ENCODE measurements around the gene ABCA3. TPM values are rescaled to one million over a fixed set of nuclear protein-coding genes. Genes with fewer than 3 reads are reported as not detected.

Gene ABCA3
- total RNA-seq, 2 experiments from 2014 or later: 7.0 to 7.7 TPM

DNA sequence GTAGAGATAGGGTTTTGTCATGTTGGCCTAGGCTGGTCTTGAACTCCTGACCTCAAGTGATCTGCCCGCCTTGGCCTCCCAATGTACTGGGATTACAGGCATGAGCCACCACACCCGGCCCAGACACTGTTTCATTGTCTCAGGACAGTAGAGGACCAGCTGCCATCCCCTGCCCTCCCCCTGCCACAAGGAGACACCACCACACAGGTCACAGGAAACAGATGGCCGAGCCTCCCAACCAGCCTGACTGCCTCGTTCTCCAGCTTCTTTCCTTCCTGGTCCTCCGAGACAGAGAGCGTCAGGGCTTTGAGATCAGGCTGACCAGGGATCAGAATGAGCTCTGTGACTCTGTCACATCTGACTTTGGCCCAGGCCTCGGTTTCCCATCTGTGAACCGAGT lies 51.8 kb downstream of the ABCA3 start:
- ATAC-seq (ENCODE audit: poor library complexity) (no peak), DNase-seq (no peak)
- no peaks in the 10 kb centered on the region for H3K9me3 ChIP-seq (ENCODE audit: control insufficient read depth in 1 of 2, insufficient read depth in 1 of 2, low read length in 2 of 2)
- Mint-ChIP-seq H3K36me3 (ENCODE audit: low read depth) (peaks cover 2% of the 10 kb centered on the region), H3K27ac (no peak overlapping the region), H3K4me3 (no peak overlapping the region), H3K4me1 (ENCODE audit: low read depth) (no peaks in the 10 kb centered on the region), H3K9me3 (no peaks in the 10 kb centered on the region), H3K27me3 (no peaks in the 10 kb centered on the region)
- ChIA-PET POLR2A (no interaction called here), CTCF (no interaction called here)
- TF ChIP-seq, protein P1, sequence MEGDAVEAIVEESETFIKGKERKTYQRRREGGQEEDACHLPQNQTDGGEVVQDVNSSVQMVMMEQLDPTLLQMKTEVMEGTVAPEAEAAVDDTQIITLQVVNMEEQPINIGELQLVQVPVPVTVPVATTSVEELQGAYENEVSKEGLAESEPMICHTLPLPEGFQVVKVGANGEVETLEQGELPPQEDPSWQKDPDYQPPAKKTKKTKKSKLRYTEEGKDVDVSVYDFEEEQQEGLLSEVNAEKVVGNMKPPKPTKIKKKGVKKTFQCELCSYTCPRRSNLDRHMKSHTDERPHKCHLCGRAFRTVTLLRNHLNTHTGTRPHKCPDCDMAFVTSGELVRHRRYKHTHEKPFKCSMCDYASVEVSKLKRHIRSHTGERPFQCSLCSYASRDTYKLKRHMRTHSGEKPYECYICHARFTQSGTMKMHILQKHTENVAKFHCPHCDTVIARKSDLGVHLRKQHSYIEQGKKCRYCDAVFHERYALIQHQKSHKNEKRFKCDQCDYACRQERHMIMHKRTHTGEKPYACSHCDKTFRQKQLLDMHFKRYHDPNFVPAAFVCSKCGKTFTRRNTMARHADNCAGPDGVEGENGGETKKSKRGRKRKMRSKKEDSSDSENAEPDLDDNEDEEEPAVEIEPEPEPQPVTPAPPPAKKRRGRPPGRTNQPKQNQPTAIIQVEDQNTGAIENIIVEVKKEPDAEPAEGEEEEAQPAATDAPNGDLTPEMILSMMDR (IDR thresholded peaks at IDR 0.05): no peak
- H3K4me1 ChIP-seq (ENCODE audit: insufficient read depth, low read length): no peaks in the 10 kb centered on the region
- H3K27ac ChIP-seq (ENCODE audit: low read depth in 1 of 2, low read length in 2 of 2): no peak overlapping the region
- intact Hi-C loops (cut with DNase I, micrococcal nuclease): no loop called here
- no peaks in the 10 kb centered on the region for H3K27me3 ChIP-seq (ENCODE audit: control insufficient read depth in 1 of 2, insufficient read depth in 2 of 2, low read length in 2 of 2)
- H3K4me3 ChIP-seq (ENCODE audit: low read length): no peak overlapping the region
- H3K36me3 ChIP-seq (ENCODE audit: insufficient read depth, low read length): peaks cover 5% of the 10 kb centered on the region

DNA sequence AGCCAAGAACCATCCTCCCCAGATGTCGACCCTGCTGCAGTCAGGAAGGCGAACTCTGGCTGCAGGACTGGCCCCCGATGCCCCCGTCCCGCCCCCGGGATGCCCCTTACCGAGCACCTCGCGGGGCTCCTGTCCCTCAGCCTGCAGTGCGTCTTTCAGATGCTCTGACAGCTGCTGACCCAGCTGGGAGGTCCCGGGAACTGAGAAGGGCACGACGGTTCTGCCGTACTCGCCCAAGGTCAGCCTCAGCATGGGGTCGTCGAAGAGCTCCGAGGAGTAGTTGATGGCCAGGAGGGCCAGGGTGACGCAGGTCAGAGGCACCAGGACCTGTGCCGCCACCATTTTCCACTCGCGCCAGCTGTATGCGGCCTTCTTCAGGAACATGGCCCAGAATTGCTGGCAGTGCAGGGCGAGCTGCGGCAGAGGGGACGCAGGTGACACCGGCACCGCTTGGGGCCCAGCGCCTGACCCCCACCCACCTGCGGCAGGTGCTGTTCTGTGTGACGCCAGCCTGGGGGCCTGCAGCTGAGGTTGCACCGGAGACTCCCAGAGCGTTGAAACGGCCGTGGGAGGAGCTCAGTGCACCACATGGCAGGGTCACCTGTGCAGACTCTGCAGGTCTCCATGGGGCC lies 52.5 kb downstream of the ABCA3 start:
- Mint-ChIP-seq H3K27me3 (no peaks in the 10 kb centered on the region), H3K9me3 (no peaks in the 10 kb centered on the region), H3K27ac (no peak overlapping the region), H3K36me3 (ENCODE audit: low read depth) (peaks cover 5% of the 10 kb centered on the region), H3K4me1 (ENCODE audit: low read depth) (no peaks in the 10 kb centered on the region), H3K4me3 (no peak overlapping the region)
- H3K27me3 ChIP-seq (ENCODE audit: control insufficient read depth in 1 of 2, insufficient read depth in 2 of 2, low read length in 2 of 2): no peaks in the 10 kb centered on the region
- CTCF ChIA-PET: no interaction called here
- H3K36me3 ChIP-seq (ENCODE audit: insufficient read depth, low read length): peaks cover 5% of the 10 kb centered on the region
- H3K4me1 ChIP-seq (ENCODE audit: insufficient read depth, low read length): no peaks in the 10 kb centered on the region
- TF ChIP-seq, protein P1 (IDR thresholded peaks at IDR 0.05): no peak
- H3K27ac ChIP-seq (ENCODE audit: low read depth in 1 of 2, low read length in 2 of 2): no peak overlapping the region
- POLR2A ChIA-PET: no interaction called here
- intact Hi-C loops (cut with DNase I, micrococcal nuclease): no loop called here
- H3K9me3 ChIP-seq (ENCODE audit: control insufficient read depth in 1 of 2, insufficient read depth in 1 of 2, low read length in 2 of 2): no peaks in the 10 kb centered on the region
- H3K4me3 ChIP-seq (ENCODE audit: low read length): no peak overlapping the region
- no peak for ATAC-seq (ENCODE audit: poor library complexity)
- no peak for DNase-seq

DNA sequence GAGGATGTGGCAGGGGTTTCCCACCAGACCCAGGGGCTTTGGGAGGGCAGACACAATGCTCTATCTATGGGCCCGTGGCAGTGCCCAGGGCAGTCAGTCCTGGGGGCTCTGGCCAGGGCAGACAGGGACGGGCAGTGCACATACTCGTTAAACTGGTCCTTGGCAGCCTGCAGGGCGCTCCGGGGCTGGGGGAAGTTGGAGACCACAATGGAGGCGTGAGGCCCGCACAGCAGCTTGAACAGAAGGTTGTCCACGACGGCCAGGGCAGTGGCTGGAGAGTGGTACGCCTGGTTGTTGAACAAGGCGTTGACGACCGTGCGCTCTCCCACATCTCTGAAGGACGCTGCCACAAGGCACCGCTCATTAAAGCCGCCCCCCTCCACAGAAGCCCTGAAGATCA lies 54.0 kb downstream of the ABCA3 start:
- Mint-ChIP-seq H3K4me3 (no peak overlapping the region), H3K9me3 (no peaks in the 10 kb centered on the region), H3K27ac (no peak overlapping the region), H3K36me3 (ENCODE audit: low read depth) (peaks cover 5% of the 10 kb centered on the region), H3K27me3 (no peaks in the 10 kb centered on the region), H3K4me1 (ENCODE audit: low read depth) (no peaks in the 10 kb centered on the region)
- TF ChIP-seq, protein P1 (IDR thresholded peaks at IDR 0.05): no peak
- ATAC-seq (ENCODE audit: poor library complexity): no peak
- ChIA-PET POLR2A (no interaction called here), CTCF (no interaction called here)
- Histone ChIP-seq H3K9me3 (ENCODE audit: control insufficient read depth in 1 of 2, insufficient read depth in 1 of 2, low read length in 2 of 2) (no peaks in the 10 kb centered on the region), H3K36me3 (ENCODE audit: insufficient read depth, low read length) (peaks cover 5% of the 10 kb centered on the region), H3K27ac (ENCODE audit: low read depth in 1 of 2, low read length in 2 of 2) (no peak overlapping the region), H3K27me3 (ENCODE audit: control insufficient read depth in 1 of 2, insufficient read depth in 2 of 2, low read length in 2 of 2) (no peaks in the 10 kb centered on the region), H3K4me3 (ENCODE audit: low read length) (no peak overlapping the region), H3K4me1 (ENCODE audit: insufficient read depth, low read length) (no peaks in the 10 kb centered on the region)
- no peak for DNase-seq
- intact Hi-C loops (cut with DNase I, micrococcal nuclease): no loop called here
